ENCODE results near the gene NDUFC2.

DNA sequence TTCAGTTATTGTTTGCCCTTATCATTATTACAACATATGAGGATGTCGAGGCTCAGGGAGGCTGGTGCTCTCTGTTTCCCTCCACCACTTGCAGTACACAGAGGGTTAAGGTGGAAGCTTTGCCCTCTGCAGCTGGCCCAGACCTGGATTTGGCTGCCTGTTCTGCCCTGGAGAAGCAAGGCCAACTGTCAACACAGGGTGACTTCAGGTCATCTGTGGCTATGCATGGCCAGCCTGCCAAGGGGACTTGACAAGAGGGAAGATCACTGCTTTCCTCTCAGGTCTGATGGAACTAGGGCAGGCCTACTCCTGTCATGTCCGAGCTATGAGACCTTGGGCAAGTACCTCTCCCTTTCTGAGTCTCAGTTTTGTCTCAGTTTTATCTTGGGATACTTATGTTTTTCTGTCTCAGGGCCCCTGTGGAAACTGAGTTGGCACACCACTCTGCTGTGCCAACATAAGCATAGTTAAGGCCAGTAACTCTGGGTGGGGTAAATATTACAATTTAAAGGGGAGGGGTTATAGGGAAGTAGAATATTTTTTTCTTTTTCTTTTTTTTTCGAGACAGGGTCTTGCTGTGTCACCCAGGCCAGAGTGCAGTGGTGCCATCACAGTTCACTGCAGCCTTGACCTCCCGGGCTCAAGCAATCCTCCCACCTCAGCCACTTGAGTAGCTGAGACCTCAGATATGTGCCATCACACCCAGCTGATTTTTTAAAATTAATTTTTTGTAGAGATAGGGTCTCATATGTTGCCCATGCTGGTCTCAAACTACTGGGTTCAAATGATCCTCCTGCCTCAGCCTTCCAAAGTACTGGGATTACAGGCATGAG, 18.4 kb downstream of the NDUFC2 start:
- no peak for TF ChIP-seq POLR2A (IDR thresholded peaks at IDR 0.05)
- TF ChIP-seq, protein P1, sequence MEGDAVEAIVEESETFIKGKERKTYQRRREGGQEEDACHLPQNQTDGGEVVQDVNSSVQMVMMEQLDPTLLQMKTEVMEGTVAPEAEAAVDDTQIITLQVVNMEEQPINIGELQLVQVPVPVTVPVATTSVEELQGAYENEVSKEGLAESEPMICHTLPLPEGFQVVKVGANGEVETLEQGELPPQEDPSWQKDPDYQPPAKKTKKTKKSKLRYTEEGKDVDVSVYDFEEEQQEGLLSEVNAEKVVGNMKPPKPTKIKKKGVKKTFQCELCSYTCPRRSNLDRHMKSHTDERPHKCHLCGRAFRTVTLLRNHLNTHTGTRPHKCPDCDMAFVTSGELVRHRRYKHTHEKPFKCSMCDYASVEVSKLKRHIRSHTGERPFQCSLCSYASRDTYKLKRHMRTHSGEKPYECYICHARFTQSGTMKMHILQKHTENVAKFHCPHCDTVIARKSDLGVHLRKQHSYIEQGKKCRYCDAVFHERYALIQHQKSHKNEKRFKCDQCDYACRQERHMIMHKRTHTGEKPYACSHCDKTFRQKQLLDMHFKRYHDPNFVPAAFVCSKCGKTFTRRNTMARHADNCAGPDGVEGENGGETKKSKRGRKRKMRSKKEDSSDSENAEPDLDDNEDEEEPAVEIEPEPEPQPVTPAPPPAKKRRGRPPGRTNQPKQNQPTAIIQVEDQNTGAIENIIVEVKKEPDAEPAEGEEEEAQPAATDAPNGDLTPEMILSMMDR (IDR thresholded peaks at IDR 0.05): no peak
